Duodenal mucosa (tissue), 2 donors: Measurements from ENCODE around the gene RRAGD.
"Not testable (repeated sequence)": the region's sequence is repeated elsewhere in the genome, so short reads cannot be mapped to it uniquely, and the experiment has no call there.

Experiments used
- H3K27ac ChIP-seq: one replicate; pipeline ENCODE4 v1.7.0; 2013; ENCODE audit warnings: low read depth, low read length
- H3K27me3 ChIP-seq, 2 donors: one replicate each; pipeline ENCODE4 v1.7.0; 2013; ENCODE audit warnings: low read length in 2 of 2, control low read depth in 1 of 2; ENCODE audit not compliant: insufficient read depth in 2 of 2, control insufficient read depth in 1 of 2
- H3K36me3 ChIP-seq, 2 donors: one replicate each; pipeline ENCODE4 v1.7.0; 2013; ENCODE audit warnings: low read length in 2 of 2, control low read depth in 1 of 2; ENCODE audit not compliant: insufficient read depth in 2 of 2, control insufficient read depth in 1 of 2
- H3K4me1 ChIP-seq, 2 donors: one replicate each; pipeline ENCODE4 v1.7.0; 2013; ENCODE audit warnings: low read length in 2 of 2, control low read depth in 1 of 2; ENCODE audit not compliant: insufficient read depth in 2 of 2, control insufficient read depth in 1 of 2
- H3K4me3 ChIP-seq, 2 donors: one replicate each; pipeline ENCODE4 v1.7.0; 2013; ENCODE audit warnings: low read length in 2 of 2, low read depth in 1 of 2
- H3K9ac ChIP-seq, 2 donors: one replicate each; pipeline ENCODE4 v1.7.0; 2013; ENCODE audit warnings: low read length in 2 of 2, low read depth in 1 of 2
- H3K9me3 ChIP-seq, 2 donors: one replicate each; pipeline ENCODE4 v1.7.0; 2013; ENCODE audit warnings: low read length in 2 of 2, control low read depth in 1 of 2; ENCODE audit not compliant: control insufficient read depth in 1 of 2

Gene RRAGD

DNA sequence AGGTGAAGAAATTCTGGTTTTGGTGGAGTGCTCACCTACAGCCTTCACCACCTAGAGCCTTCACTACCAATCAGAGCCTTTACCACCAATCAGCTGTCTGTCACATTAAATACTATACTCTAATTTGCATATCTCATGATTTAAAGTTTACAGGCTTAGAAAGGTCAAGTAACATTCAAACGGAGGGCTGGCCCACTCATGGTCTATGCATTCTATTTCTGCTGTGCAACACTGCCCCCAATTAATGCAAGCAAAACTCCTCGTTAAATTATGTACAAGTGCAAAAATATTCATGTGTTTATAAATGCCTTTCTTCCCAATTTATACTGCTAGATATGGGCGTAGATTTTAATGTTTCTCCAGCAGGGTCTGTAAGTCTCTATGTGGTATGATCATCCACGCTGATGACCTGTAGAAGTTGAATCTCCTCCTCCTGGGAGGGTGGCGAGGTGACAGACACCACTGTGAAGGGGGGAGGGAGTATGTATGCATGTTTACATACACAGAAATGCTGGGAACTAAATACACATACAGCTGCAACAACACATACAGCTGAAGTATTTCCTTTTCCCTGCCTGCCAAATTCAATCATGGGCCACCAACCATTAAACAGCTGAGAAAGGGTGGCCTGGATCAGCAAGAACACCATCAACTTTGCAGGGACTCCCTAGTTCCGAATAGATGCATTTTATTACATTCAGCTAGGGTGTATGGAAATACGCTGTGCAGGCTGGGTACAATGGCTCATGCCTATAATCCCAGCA, 13.1 kb downstream of the RRAGD start:
- no peaks in the 10 kb centered on the region for H3K4me1 ChIP-seq
- no peaks in the 10 kb centered on the region for H3K27me3 ChIP-seq
- no peak overlapping the region for H3K27ac ChIP-seq
- no peak overlapping the region for H3K9ac ChIP-seq
- H3K36me3 ChIP-seq = no peaks in the 10 kb centered on the region
- no peaks in the 10 kb centered on the region for H3K9me3 ChIP-seq
- H3K4me3 ChIP-seq = no peak overlapping the region

DNA sequence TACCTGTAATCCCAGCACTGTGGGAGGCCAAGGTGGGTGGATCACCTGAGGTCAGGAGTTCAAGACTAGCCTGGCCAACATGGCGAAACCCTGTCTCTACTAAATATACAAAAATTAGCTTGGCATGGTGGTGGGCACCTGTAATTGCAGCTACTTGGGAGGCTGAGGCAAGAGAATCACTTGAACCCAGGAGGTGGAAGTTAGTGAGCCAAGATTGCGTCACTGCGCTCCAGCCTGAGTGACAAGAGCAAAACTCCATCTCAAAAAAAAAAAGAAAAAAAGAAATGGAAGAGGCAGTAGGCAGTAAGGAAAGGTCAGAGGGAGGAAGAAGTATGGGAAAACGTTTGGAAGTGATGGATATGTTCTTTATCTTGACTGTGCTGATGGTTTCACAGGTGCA, 14.2 kb downstream of the RRAGD start:
- not testable (repeated sequence) for H3K9ac ChIP-seq, H3K27me3 ChIP-seq, H3K4me1 ChIP-seq, H3K4me3 ChIP-seq, H3K27ac ChIP-seq, H3K9me3 ChIP-seq, H3K36me3 ChIP-seq

- H3K4me1 ChIP-seq = no peaks in the 10 kb centered on the region
- no peaks in the 10 kb centered on the region for H3K9me3 ChIP-seq
- H3K9ac ChIP-seq = no peak overlapping the region
- no peak overlapping the region for H3K4me3 ChIP-seq
- no peak overlapping the region for H3K27ac ChIP-seq
- no peaks in the 10 kb centered on the region for H3K27me3 ChIP-seq
- H3K36me3 ChIP-seq = no peaks in the 10 kb centered on the region
Measured at GRCh38 chr6:89393659-89394058, 18.4 kb downstream of the RRAGD start.

GRCh38 chr6:89392823-89393222, 19.2 kb downstream of the RRAGD start:
- no peaks in the 10 kb centered on the region for H3K27me3 ChIP-seq
- H3K4me1 ChIP-seq = no peaks in the 10 kb centered on the region
- no peaks in the 10 kb centered on the region for H3K36me3 ChIP-seq
- H3K9ac ChIP-seq = no peak overlapping the region
- H3K9me3 ChIP-seq = no peaks in the 10 kb centered on the region
- no peak overlapping the region for H3K27ac ChIP-seq
- H3K4me3 ChIP-seq = no peak overlapping the region

DNA sequence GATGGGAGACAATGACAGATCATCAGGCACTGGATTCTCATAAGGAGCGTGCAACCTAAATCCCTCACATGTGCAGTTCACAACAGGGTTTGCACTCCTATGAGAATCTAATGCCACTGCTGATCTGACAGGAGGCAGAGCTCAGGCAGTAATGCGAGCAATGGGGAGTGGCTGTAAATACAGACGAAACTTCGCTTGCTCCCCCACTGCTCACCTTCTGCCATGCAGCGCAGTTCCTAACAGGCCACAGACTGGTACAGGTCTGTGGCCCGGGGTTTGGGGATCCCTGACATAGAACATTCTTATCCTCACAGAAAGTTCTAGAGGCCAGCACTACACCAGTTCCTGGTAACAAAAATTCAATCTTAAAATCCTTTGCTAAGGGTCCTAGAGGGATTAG, 23.2 kb downstream of the RRAGD start:
- no peaks in the 10 kb centered on the region for H3K9me3 ChIP-seq
- H3K36me3 ChIP-seq = peaks cover 0 to 5% of the 10 kb centered on the region in 2 donors
- H3K27me3 ChIP-seq = no peaks in the 10 kb centered on the region
- no peak overlapping the region for H3K27ac ChIP-seq
- no peaks in the 10 kb centered on the region for H3K4me1 ChIP-seq
- H3K4me3 ChIP-seq = no peak overlapping the region
- H3K9ac ChIP-seq = no peak overlapping the region

GRCh38 chr6:89387516-89388201, 24.4 kb downstream of the RRAGD start:
- Histone ChIP-seq H3K27ac (no peak overlapping the region), H3K27me3 (no peaks in the 10 kb centered on the region), H3K9ac (no peak overlapping the region), H3K4me3 (no peak overlapping the region), H3K36me3 (peaks cover 0 to 5% of the 10 kb centered on the region in 2 donors), H3K9me3 (no peaks in the 10 kb centered on the region), H3K4me1 (no peaks in the 10 kb centered on the region)

- Histone ChIP-seq H3K9me3 (no peaks in the 10 kb centered on the region), H3K4me1 (no peaks in the 10 kb centered on the region), H3K9ac (no peak overlapping the region), H3K27me3 (no peaks in the 10 kb centered on the region), H3K36me3 (peaks cover 0 to 5% of the 10 kb centered on the region in 2 donors), H3K27ac (no peak overlapping the region), H3K4me3 (no peak overlapping the region)
Measured at GRCh38 chr6:89386917-89387491, 25.1 kb downstream of the RRAGD start.

- Histone ChIP-seq H3K36me3 (peaks cover 0 to 5% of the 10 kb centered on the region in 2 donors), H3K4me1 (no peaks in the 10 kb centered on the region), H3K9me3 (no peaks in the 10 kb centered on the region), H3K9ac (no peak overlapping the region), H3K27me3 (no peaks in the 10 kb centered on the region), H3K4me3 (no peak overlapping the region), H3K27ac (no peak overlapping the region)
Measured at GRCh38 chr6:89385846-89386245, 26.2 kb downstream of the RRAGD start.

DNA sequence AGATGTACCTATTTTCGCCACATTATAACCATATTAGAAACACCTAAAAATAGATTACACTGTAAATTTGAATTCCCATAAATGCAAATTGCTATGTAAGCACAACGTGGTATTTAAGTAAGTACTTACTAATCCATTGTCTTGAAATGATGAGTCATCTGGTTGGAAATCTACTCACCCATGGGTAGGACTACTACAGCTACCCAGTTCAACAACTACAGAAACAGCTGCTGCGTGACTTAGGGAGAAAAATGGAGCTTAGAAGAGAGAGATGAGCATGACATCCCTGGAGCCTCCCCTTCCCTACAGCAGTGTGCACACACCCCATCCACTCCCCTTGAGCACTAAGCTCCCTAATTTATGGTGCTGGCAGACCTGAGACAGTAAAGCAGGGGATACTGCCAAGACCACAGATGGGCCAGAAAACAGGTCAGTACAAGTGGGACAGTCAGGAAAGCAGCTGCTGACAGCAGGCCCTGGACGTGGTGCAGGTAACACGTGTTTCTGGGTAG, 26.9 kb downstream of the RRAGD start:
- Histone ChIP-seq H3K36me3 (peaks cover 0 to 5% of the 10 kb centered on the region in 2 donors), H3K4me3 (no peak overlapping the region), H3K4me1 (no peaks in the 10 kb centered on the region), H3K27me3 (no peaks in the 10 kb centered on the region), H3K27ac (no peak overlapping the region), H3K9me3 (no peaks in the 10 kb centered on the region), H3K9ac (no peak overlapping the region)

DNA sequence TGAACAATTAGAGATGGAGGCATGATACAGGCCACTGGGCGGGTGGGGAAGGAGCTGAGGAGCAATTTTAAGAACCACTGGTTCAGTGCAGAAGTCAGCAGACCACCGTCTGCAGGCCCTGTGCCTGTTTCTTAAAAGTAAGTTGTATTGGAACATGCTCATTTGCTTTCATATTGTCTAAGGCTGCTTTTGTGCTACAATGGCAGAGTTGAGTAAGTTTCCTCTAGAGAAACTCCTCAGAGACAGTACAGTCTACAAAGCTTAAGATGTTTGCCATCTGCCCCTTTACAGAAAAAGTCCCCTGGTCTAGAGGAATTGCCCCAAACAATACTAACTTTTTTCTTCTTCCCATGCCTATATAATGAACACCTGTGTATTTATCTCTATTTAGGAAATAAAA, 31.0 kb downstream of the RRAGD start:
- H3K9me3 ChIP-seq = no peaks in the 10 kb centered on the region
- peaks cover 0 to 2% of the 10 kb centered on the region in 2 donors for H3K36me3 ChIP-seq
- no peak overlapping the region for H3K9ac ChIP-seq
- no peak overlapping the region for H3K4me3 ChIP-seq
- no peak overlapping the region for H3K27ac ChIP-seq
- no peaks in the 10 kb centered on the region for H3K4me1 ChIP-seq
- H3K27me3 ChIP-seq = no peaks in the 10 kb centered on the region
